ENCODE results near the gene ZNF33B.

DNA sequence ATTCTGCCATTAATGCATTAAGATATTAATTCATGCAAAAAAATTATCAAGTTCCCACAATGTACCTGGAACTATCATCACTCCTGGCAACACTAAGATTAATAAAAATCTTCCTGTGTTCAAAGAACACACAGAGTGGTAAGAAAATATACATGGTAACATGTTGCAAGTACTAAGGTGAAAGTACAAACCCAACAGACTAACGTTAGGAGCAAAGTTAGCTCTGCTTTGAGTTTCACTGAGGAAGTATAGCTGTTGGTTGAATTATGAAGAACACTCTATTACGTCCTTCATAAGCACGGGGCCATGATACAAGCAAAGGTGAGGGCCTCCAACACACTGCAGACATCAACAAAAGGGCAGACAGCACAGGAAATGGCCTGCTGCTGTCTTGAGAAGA lies 5.8 kb downstream of the ZNF33B start:
- TF ChIP-seq, protein P1, sequence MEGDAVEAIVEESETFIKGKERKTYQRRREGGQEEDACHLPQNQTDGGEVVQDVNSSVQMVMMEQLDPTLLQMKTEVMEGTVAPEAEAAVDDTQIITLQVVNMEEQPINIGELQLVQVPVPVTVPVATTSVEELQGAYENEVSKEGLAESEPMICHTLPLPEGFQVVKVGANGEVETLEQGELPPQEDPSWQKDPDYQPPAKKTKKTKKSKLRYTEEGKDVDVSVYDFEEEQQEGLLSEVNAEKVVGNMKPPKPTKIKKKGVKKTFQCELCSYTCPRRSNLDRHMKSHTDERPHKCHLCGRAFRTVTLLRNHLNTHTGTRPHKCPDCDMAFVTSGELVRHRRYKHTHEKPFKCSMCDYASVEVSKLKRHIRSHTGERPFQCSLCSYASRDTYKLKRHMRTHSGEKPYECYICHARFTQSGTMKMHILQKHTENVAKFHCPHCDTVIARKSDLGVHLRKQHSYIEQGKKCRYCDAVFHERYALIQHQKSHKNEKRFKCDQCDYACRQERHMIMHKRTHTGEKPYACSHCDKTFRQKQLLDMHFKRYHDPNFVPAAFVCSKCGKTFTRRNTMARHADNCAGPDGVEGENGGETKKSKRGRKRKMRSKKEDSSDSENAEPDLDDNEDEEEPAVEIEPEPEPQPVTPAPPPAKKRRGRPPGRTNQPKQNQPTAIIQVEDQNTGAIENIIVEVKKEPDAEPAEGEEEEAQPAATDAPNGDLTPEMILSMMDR (IDR thresholded peaks at IDR 0.05; ENCODE audit: low read depth, low read length), result no peak
- TF ChIP-seq EZH2phosphoT487 (IDR thresholded peaks at IDR 0.05; ENCODE audit: low read depth), result no peak

Data from OCI-LY3 (cell line).